Astrocyte (in vitro differentiated cells and primary cell): Measurements from ENCODE around the gene EPHB1.

Source experiments
- CTCF ChIP-seq: IDR thresholded peaks from 2 replicates; pipeline ENCODE4 v1.5.1; 2011; ENCODE audit warnings: low read depth, mild to moderate bottlenecking, inconsistent platforms, low read length, moderate library complexity; ENCODE audit not compliant: insufficient read depth
- EZH2 ChIP-seq: IDR thresholded peaks from 2 replicates; pipeline ENCODE4 v1.6.1; 2012; ENCODE audit warnings: mild to moderate bottlenecking, low read length, inconsistent platforms; ENCODE audit not compliant: insufficient read depth

- TF ChIP-seq CTCF (no peak), EZH2 (no peak)
These were observed 127.0 kb downstream of the EPHB1 start for GRCh38 chr3:134922101-134922500.
